ENCODE data around the gene CAMK1D. TPM values are rescaled to one million over a fixed set of nuclear protein-coding genes. Genes with fewer than 3 reads are reported as not detected.
"Not testable (repeated sequence)": the region's sequence is repeated elsewhere in the genome, so short reads cannot be mapped to it uniquely, and the experiment has no call there.

CAMK1D gene
- 1 to 10 TPM; 3.4 to 4.2 TPM for total RNA-seq

- Mint-ChIP-seq H3K27me3 (ENCODE audit: low read depth) (peaks cover 41% of the 10 kb centered on the region), H3K4me1 (ENCODE audit: low read depth) (peaks cover 37% of the 10 kb centered on the region), H3K4me3 (peak within 1 kb of the TSS; percentile 89), H3K36me3 (ENCODE audit: low read depth) (peaks cover 5% of the 10 kb centered on the region), H3K27ac (peak within 1 kb of the TSS; percentile 90), H3K9me3 (ENCODE audit: insufficient read depth) (no peaks in the 10 kb centered on the region)
- ATAC-seq (peak; percentile 76), DNase-seq (peak; percentile 93)
- ChIA-PET POLR2A (interaction anchor here (0.6 to 1.7 kb wide), 3 partner anchors 17 to 1163 kb away, joined by 3 to 11 read pairs (median 3); no protein-coding TSS in a partner anchor), CTCF (interaction anchor here (0.9 to 3.0 kb wide), 7 partner anchors 16 to 362 kb away, joined by 3 to 11 read pairs (median 4); no protein-coding TSS in a partner anchor)
These were observed at the start of gene CAMK1D for GRCh38 chr10:12348870-12349628. Gene CAMK1D (plus strand): TSS chr10:12349547.

GRCh38 chr10:12301036-12301435, 48.3 kb upstream of the CAMK1D start:
- H3K27ac Mint-ChIP-seq, CTCF ChIA-PET: not testable (repeated sequence)

GRCh38 chr10:12308057-12308456, 41.3 kb upstream of the CAMK1D start:
- Mint-ChIP-seq H3K4me3 (no peak overlapping the region), H3K4me1 (ENCODE audit: low read depth) (peaks cover 1% of the 10 kb centered on the region), H3K36me3 (ENCODE audit: low read depth) (no peaks in the 10 kb centered on the region), H3K9me3 (ENCODE audit: insufficient read depth) (no peaks in the 10 kb centered on the region), H3K27ac (no peak overlapping the region), H3K27me3 (ENCODE audit: low read depth) (peaks cover 2% of the 10 kb centered on the region)
- CTCF ChIA-PET = interaction anchor here (1.0 kb wide), 2 partner anchors 93 to 349 kb away, joined by 3 read pairs; no protein-coding TSS in a partner anchor
- no peak for DNase-seq
- ATAC-seq = no peak
- POLR2A ChIA-PET = no interaction called here

More at GRCh38 chr10:12301036-12301435, 48.3 kb upstream of the CAMK1D start:
- H3K9me3 Mint-ChIP-seq (ENCODE audit: insufficient read depth); H3K27me3 Mint-ChIP-seq (ENCODE audit: low read depth); POLR2A ChIA-PET; ATAC-seq; H3K36me3 Mint-ChIP-seq (ENCODE audit: low read depth); H3K4me1 Mint-ChIP-seq (ENCODE audit: low read depth); H3K4me3 Mint-ChIP-seq; DNase-seq: not testable (repeated sequence)

- Mint-ChIP-seq H3K4me1 (ENCODE audit: low read depth) (peaks cover 1% of the 10 kb centered on the region), H3K36me3 (ENCODE audit: low read depth) (no peaks in the 10 kb centered on the region), H3K9me3 (ENCODE audit: insufficient read depth) (no peaks in the 10 kb centered on the region), H3K4me3 (no peak overlapping the region), H3K27me3 (ENCODE audit: low read depth) (peaks cover 2% of the 10 kb centered on the region), H3K27ac (no peak overlapping the region)
- ChIA-PET CTCF (interaction anchor here (1.0 kb wide), 1 partner anchor 348 kb away, joined by 3 read pairs; no protein-coding TSS in a partner anchor), POLR2A (no interaction called here)
- DNase-seq (no peak), ATAC-seq (no peak)
These were observed 40.5 kb upstream of the CAMK1D start for GRCh38 chr10:12308736-12309375.

- H3K9me3 Mint-ChIP-seq (ENCODE audit: insufficient read depth); H3K36me3 Mint-ChIP-seq (ENCODE audit: low read depth); ATAC-seq; DNase-seq; POLR2A ChIA-PET; H3K4me1 Mint-ChIP-seq (ENCODE audit: low read depth); H3K4me3 Mint-ChIP-seq; H3K27ac Mint-ChIP-seq; H3K27me3 Mint-ChIP-seq (ENCODE audit: low read depth): not testable (repeated sequence)
- CTCF ChIA-PET = interaction anchor here (1.1 kb wide), 1 partner anchor 401 kb away, joined by 3 read pairs; no protein-coding TSS in a partner anchor
These were observed 39.6 kb upstream of the CAMK1D start for GRCh38 chr10:12309783-12310182.

- no peak for ATAC-seq
- CTCF ChIA-PET = no interaction called here
These were observed 34.5 kb upstream of the CAMK1D start for GRCh38 chr10:12314836-12315235.

GRCh38 chr10:12319076-12319475, 30.3 kb upstream of the CAMK1D start:
- DNase-seq (no peak), ATAC-seq (no peak)
- CTCF ChIA-PET = no interaction called here
- POLR2A ChIA-PET = no interaction called here
- no peaks in the 10 kb centered on the region for H3K36me3 Mint-ChIP-seq (ENCODE audit: low read depth)
- H3K9me3 Mint-ChIP-seq (ENCODE audit: insufficient read depth) = no peaks in the 10 kb centered on the region
- no peak overlapping the region for H3K4me3 Mint-ChIP-seq
- H3K27me3 Mint-ChIP-seq (ENCODE audit: low read depth) = no peaks in the 10 kb centered on the region
- H3K27ac Mint-ChIP-seq = no peak overlapping the region
- H3K4me1 Mint-ChIP-seq (ENCODE audit: low read depth) = no peaks in the 10 kb centered on the region

More at GRCh38 chr10:12314836-12315235, 34.5 kb upstream of the CAMK1D start:
- H3K4me3 Mint-ChIP-seq = no peak overlapping the region
- no peak for DNase-seq
- POLR2A ChIA-PET = no interaction called here
- H3K9me3 Mint-ChIP-seq (ENCODE audit: insufficient read depth) = no peaks in the 10 kb centered on the region
- H3K27ac Mint-ChIP-seq = no peak overlapping the region
- H3K27me3 Mint-ChIP-seq (ENCODE audit: low read depth) = peaks cover 2% of the 10 kb centered on the region
- H3K4me1 Mint-ChIP-seq (ENCODE audit: low read depth) = no peaks in the 10 kb centered on the region
- H3K36me3 Mint-ChIP-seq (ENCODE audit: low read depth) = no peaks in the 10 kb centered on the region

GRCh38 chr10:12320892-12321291, 28.5 kb upstream of the CAMK1D start:
- Mint-ChIP-seq H3K27me3 (ENCODE audit: low read depth) (no peaks in the 10 kb centered on the region), H3K4me3 (no peak overlapping the region), H3K4me1 (ENCODE audit: low read depth) (no peaks in the 10 kb centered on the region), H3K9me3 (ENCODE audit: insufficient read depth) (no peaks in the 10 kb centered on the region), H3K27ac (no peak overlapping the region), H3K36me3 (ENCODE audit: low read depth) (no peaks in the 10 kb centered on the region)
- DNase-seq (no peak), ATAC-seq (no peak)
- POLR2A ChIA-PET = no interaction called here
- CTCF ChIA-PET = interaction anchor here (0.8 kb wide), 1 partner anchor 335 kb away, joined by 3 read pairs; no protein-coding TSS in a partner anchor

- Mint-ChIP-seq H3K4me1 (ENCODE audit: low read depth) (no peaks in the 10 kb centered on the region), H3K27ac (no peak overlapping the region), H3K9me3 (ENCODE audit: insufficient read depth) (no peaks in the 10 kb centered on the region), H3K4me3 (no peak overlapping the region), H3K27me3 (ENCODE audit: low read depth) (peaks cover 2% of the 10 kb centered on the region), H3K36me3 (ENCODE audit: low read depth) (no peaks in the 10 kb centered on the region)
- no peak for ATAC-seq
- CTCF ChIA-PET = interaction anchor here (1.1 kb wide), 1 partner anchor 93 kb away, joined by 3 read pairs; no protein-coding TSS in a partner anchor
- no peak for DNase-seq
- POLR2A ChIA-PET = interaction anchor here (0.6 kb wide), 1 partner anchor 22 kb away, joined by 5 read pairs; no protein-coding TSS in a partner anchor
These were observed 27.7 kb upstream of the CAMK1D start for GRCh38 chr10:12321641-12322040.

- H3K9me3 Mint-ChIP-seq (ENCODE audit: insufficient read depth) = no peaks in the 10 kb centered on the region
- no peak overlapping the region for H3K27ac Mint-ChIP-seq
- no peaks in the 10 kb centered on the region for H3K36me3 Mint-ChIP-seq (ENCODE audit: low read depth)
- ChIA-PET POLR2A (no interaction called here), CTCF (interaction anchor here (1.1 kb wide), 1 partner anchor 92 kb away, joined by 3 read pairs; no protein-coding TSS in a partner anchor)
- no peak for DNase-seq
- no peaks in the 10 kb centered on the region for H3K4me1 Mint-ChIP-seq (ENCODE audit: low read depth)
- no peak for ATAC-seq
- H3K4me3 Mint-ChIP-seq = no peak overlapping the region
- peaks cover 3% of the 10 kb centered on the region for H3K27me3 Mint-ChIP-seq (ENCODE audit: low read depth)
These were observed 26.7 kb upstream of the CAMK1D start for GRCh38 chr10:12322583-12323131.

- no peak for DNase-seq
- no peaks in the 10 kb centered on the region for H3K4me1 Mint-ChIP-seq (ENCODE audit: low read depth)
- H3K27ac Mint-ChIP-seq = no peak overlapping the region
- ChIA-PET CTCF (no interaction called here), POLR2A (no interaction called here)
- H3K4me3 Mint-ChIP-seq = no peak overlapping the region
- peaks cover 4% of the 10 kb centered on the region for H3K27me3 Mint-ChIP-seq (ENCODE audit: low read depth)
- no peak for ATAC-seq
- no peaks in the 10 kb centered on the region for H3K9me3 Mint-ChIP-seq (ENCODE audit: insufficient read depth)
- H3K36me3 Mint-ChIP-seq (ENCODE audit: low read depth) = no peaks in the 10 kb centered on the region
These were observed 24.8 kb upstream of the CAMK1D start for GRCh38 chr10:12324530-12324929.

- Mint-ChIP-seq H3K4me1 (ENCODE audit: low read depth) (no peaks in the 10 kb centered on the region), H3K9me3 (ENCODE audit: insufficient read depth) (no peaks in the 10 kb centered on the region), H3K27me3 (ENCODE audit: low read depth) (peaks cover 4% of the 10 kb centered on the region), H3K4me3 (no peak overlapping the region), H3K27ac (no peak overlapping the region), H3K36me3 (ENCODE audit: low read depth) (no peaks in the 10 kb centered on the region)
- DNase-seq (no peak), ATAC-seq (no peak)
- POLR2A ChIA-PET = no interaction called here
- CTCF ChIA-PET = interaction anchor here (1.5 kb wide), 1 partner anchor 329 kb away, joined by 3 read pairs; no protein-coding TSS in a partner anchor
These were observed 22.3 kb upstream of the CAMK1D start for GRCh38 chr10:12327074-12327473.

All from activated CD8-positive, alpha-beta T cell treated with anti-CD3 and anti-CD28 coated beads, Interleukin-2, amount 10 ng/mL, durations not matched to agents 7 days and 5 days (primary cell).